HG03575 (cell line): ENCODE results near the gene STX1A.
"Not testable (repeated sequence)": the region's sequence is repeated elsewhere in the genome, so short reads cannot be mapped to it uniquely, and the experiment has no call there.

Experiments used
- ATAC-seq: cut with Tn5 transposase; IDR thresholded peaks from one replicate; pipeline ENCODE4 v1.9.1; 2021; ENCODE audit not compliant: unreplicated experiment, insufficient number of reproducible peaks, low FRiP score; ENCODE audit errors: extremely low read depth

STX1A gene

DNA sequence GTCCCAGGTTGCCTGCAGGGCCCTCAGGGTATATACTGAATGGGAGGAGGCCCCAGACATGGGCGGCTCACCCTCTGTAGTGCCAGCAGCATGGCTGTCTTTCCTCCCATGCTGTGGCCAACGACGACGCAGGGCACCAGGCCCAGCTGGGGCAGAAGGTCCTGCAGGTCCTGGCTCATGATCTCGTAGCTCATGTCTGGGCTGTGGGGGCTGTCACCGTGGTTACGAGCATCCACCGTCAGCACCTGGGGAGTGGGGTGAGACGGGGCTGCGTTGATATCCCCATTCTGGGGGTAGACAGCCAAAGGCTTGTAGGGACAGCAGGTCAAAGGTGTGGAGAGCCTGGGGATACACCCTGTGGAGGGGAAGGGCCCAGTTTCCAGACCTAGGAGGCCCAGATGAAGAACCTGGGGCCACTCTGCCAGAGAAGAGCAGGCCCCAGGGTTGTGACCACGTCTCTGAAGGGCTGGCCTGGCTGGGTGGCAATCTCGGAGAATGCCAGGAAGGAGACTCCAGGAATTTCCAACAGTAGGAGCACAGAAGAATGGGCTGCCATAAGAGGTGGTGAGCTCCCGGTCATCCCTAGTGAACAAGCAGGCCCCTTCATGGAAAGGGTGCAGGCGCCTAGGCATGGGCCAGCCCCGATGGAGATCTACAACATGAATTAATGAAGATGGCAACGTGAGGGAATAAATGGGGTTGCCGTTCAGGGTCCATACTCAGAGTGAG lies 18.2 kb upstream of the STX1A start:
- no peak for ATAC-seq

DNA sequence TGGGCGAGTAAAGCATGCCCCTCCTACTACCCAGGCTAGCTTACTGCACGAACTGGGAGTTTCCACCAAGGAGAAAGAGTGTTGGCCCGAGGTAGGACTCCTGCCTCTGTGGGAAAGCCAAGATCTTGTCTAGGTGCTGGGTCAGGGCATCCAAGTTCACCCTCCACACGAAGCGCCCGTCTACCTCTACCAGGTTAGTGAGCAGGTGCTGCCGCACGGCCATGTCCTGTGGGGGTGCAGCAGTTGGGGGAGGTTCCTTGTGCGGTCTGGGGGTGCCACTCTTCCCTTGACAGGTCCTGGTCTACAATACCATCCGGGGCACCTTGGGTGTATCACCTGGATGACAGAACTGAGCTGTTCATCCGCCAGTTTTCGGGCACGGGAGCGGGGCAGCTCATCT lies 17.4 kb upstream of the STX1A start:
- no peak for ATAC-seq

DNA sequence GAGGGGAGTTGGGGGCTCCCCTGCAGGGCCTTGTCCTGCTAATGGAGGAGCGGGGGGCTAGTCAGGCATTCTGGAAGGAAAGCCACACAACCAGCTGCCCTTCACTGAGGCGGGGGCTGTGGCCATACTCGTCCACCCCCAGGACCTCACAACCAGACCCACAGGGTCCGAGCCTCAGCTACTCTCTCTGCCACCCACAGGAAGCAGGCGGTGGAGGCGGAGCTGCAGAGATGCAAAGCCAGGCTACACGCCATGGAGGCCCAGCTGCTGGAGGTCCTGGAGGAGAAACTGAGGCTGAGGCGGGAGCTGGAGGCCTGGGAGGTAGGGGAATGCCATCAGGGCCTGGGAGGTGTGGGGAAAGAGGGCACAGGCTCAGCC lies 16.0 kb upstream of the STX1A start:
- ATAC-seq, result no peak

DNA sequence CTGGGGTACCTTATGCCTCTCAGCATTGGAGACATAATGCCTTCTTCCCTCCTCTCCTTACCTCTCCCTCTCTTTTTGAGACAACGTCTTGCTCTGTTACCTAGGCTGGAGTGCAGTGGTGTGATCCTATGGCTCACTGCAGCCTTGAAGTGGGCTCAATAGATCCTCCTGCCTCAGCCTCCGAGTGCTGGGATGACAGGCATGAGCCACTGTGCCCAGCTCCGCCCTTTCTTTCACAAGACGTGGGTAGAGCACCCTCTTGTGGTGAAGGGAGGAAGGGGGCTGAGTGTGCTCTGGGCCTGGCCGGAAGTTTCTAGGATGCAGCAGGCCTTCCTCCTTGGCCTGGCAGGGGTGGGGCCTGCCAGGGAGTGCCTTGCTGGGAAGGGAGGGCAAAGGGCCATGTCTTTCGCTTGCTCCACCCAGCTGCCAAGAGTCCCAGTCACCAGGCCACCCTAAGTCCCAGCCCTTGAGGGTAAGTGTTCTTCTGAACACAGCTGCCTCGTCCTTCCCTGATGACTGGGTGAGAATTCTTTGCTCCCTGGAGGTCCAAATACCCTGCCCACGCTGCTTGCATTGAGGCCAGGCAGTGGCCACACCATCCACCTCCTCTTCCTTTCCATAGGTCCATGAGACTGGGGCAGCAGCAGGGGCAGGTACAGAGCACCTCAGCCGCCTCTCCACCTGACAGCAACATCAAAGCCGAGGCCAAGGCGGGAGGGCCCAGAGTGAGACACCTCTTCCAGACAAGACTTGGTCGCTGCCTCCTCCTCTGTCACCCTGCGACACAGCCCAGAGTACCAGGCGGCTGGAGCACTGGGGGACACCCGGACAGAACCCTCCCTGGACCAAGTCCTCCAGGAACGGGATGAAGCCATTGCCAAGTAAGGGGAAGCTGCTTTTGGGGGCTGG lies 15.4 kb upstream of the STX1A start:
- no peak for ATAC-seq

GRCh38 chr7:73732397-73732796 lies 12.9 kb upstream of the STX1A start:
- no peak for ATAC-seq

DNA sequence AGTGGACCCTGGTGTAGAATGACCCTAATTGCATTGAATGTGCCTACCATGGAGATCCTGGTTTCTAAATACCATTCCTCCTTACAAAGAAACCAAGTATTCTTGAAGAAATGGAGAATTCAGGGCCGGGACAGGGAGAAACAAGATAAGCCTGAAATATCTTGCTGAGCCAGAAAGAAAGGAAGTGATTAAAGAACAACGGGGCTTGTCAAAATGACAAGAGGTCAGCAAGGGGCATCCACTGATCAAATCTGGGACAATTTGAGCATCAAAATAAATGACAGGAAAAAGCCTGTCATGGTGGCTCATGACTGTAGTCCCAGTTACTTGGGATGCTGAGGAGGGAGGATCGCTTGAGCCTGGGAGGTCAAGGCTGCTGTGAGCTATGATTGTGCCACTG lies 11.0 kb upstream of the STX1A start:
- no peak for ATAC-seq

- ATAC-seq, result no peak
Measured at GRCh38 chr7:73728551-73728950, 9.1 kb upstream of the STX1A start.

- ATAC-seq, result no peak
Measured at GRCh38 chr7:73727952-73728351, 8.5 kb upstream of the STX1A start.

DNA sequence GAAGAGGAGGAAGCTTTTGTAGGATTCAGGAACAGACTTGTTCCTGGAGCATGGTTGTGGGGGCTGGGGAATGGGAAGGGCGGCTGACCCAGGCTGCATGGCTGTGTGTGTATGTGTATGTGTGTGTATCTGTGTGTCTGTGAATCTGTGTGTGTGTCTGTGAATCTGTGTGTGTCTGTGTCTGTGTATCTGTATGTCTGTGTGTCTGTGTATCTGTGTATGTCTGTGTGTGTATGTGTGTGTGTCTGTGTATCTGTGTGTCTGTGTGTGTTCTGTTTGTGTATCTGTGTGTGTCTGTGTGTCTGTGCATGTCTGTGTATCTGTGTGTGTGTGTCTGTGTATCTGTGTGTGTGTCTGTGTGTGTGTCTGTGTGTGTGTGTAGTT lies 6.6 kb upstream of the STX1A start:
- no peak for ATAC-seq

- ATAC-seq, result no peak
Measured at GRCh38 chr7:73723813-73724212, 4.3 kb upstream of the STX1A start.

DNA sequence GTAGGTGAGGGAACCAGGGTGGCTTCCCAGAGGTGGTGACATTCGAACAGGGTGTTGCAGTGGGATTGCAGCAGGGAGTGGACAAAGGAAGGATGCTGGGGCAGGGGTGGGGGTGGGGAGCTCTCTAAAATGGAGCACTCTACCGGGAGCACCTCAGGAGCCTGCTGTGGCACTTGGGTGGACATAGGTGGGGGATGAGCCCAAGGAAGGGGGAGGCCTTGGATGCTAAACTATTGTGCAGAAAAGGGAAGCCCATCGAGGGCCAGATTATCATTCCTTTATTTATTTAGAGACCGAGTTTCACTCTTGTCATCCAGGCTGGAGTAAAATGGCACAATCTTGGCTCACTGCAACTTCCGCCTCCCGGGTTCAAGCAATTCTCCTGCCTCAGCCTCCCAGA lies 3.3 kb upstream of the STX1A start:
- ATAC-seq, result no peak

DNA sequence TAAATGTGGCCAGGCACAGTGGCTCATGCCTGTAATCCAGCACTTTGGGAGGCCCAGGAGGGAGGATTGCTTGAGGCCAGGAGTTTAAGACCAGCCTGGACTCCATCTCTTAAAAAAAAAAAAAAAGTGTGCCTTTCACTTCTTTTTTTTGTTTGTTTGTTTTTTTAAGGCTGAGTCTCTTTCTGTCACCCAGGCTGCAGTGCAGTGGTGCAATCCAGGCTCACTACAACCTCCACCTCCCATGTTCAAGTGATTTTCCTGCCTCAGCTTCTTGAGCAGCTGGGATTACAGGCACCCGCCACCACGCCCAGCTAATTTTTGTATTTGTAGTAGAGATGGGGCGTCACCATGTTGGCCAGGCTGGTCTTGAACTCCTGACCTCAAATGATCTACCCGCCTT lies 2.7 kb upstream of the STX1A start:
- not testable (repeated sequence) for ATAC-seq

- no peak for ATAC-seq
Measured at GRCh38 chr7:73721377-73721817, 1.9 kb upstream of the STX1A start.

- not testable (repeated sequence) for ATAC-seq
Measured at GRCh38 chr7:73720443-73720842, 974 bp upstream of the STX1A start.

DNA sequence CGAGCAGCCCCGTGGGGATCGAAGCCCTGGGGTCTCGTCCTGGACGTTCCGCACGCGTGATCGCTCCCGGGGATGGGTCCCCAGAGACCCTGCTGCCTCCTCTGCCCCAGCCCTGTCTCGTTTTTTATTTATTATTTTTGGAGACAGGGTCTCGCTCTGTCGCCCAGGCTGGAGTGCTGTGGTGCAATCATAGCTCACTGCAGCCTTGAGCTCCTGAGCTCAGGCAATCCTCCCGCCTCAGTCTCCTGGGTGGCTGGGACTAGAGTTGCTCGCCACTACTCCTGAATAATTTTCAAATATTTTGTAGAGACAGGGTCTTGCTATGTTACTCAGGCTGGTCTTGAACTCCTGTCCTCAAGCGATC lies 319 bp upstream of the STX1A start:
- ATAC-seq, result no peak

DNA sequence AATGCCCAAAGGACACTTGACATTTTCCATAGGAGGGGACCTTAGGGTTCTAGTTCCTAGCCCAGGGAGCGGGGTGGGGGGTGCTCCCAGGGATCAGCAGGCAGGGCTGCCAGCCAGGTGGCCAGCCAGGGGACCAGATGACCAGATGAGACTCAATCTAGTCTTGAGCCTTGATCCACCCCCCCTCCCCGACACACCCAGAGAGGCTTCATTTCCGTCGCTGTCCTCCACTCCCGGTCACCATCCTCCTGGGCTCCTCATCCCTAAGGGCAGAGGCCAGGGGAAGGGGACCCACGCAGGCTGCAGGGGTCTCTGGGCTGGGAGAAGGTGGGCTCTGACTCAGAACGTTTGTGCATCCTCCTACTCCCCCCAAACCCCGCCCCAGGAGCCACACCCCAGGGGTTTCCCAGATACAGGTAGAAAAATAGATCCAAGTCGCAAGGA lies 1.0 kb downstream of the STX1A start:
- no peak for ATAC-seq

DNA sequence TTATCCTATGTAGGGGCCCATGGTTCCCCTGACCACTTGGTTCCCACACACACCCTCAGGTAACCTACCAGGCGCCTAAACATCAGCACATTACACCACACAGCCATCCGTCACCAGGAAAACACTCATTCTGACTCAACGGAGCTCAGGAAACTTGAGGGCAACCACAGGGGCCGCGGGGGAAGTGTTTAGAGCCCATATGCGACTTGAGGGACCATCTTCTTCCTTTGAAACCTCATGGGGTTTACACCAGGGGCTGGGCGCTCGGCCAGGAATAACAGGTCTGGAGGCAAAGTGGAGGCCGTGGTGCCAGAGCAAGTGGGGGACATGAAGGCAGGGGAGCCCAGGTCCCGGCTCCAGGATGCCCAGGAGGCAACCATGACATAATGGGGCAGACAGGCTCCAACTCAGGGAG lies 1.5 kb downstream of the STX1A start:
- ATAC-seq, result no peak

- ATAC-seq, result no peak
Measured at GRCh38 chr7:73717025-73717807, 2.3 kb downstream of the STX1A start.

DNA sequence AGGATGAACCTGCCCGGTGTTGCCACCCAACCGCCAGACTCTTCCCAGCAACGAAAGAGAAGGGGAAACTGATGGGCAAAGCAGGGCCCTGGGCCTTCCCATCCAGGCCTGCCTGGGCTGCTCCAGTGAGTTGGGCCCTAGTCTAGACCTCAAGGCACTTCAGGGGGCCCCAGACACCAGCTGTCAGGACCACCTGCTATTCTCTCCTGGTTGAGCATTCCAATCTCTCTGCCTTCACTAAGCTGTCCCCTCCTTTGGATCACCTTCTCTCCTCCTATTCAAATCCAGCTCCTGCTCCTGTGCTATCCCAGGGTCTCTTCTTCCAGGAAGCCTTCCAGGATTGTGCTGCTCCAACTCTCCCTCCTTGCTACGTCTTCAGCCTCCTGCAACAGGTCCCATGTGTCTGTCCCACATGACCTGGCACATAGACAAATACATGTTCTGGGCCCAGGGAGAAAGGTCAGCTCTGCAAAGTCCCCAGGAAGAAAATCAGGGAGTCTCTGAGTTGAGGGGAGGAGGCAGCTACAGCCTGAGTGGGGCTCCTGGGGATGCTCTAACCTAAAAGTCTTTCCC lies 3.1 kb downstream of the STX1A start:
- no peak for ATAC-seq
